GM06990 (cell line): Measurements from ENCODE around the gene UNCX.

ENCODE experiments used
- DNase-seq: peaks from one replicate; pipeline ENCODE4 v3.0.0-alpha.2; 2011; ENCODE audit not compliant: insufficient read length; ENCODE audit errors: extremely low read depth
- H3K27me3 ChIP-seq: replicated peaks from 2 replicates; pipeline ENCODE4 v1.6.0; 2011; ENCODE audit warnings: low read length; ENCODE audit not compliant: control insufficient read depth, insufficient read depth
- H3K36me3 ChIP-seq: 2 replicates; pipeline ENCODE4 v1.5.1; 2011; ENCODE audit warnings: low read length; ENCODE audit not compliant: control insufficient read depth, insufficient read depth
- H3K4me3 ChIP-seq: replicated peaks from 2 replicates; pipeline ENCODE4 v1.5.1; 2011; ENCODE audit warnings: low read depth, mild to moderate bottlenecking, control low read depth, low read length
- TF ChIP-seq, protein P1 (sequence below): IDR thresholded peaks from 2 replicates; pipeline ENCODE4 v1.5.1; 2011; ENCODE audit warnings: low read length, control low read depth, mild to moderate bottlenecking, inconsistent platforms; ENCODE audit not compliant: insufficient read depth, poor library complexity, severe bottlenecking

Gene UNCX

DNA sequence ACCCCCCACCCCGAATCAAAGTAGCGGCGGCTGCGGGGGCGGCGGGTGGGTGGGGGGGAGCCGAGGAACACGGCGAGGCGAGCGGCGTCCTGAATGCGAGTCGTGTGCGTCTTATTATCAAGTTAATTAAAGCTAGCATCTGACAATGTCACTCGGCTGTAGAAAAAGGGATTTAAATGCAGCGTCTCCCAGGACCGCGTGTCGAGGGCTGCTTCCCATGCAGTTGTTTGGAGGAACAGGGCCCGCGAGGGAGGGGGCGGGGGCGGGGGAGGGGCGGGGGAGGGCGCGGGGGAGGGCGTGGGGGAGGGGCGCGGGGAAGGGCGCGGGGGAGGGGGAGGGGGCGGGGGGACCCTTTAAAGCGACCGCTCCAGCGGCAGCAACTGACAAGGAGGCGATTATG, 2.7 kb upstream of the UNCX start:
- no peak for DNase-seq
- no peak overlapping the region for H3K4me3 ChIP-seq
- H3K36me3 ChIP-seq: no peaks in the 10 kb centered on the region
- TF ChIP-seq, protein P1, sequence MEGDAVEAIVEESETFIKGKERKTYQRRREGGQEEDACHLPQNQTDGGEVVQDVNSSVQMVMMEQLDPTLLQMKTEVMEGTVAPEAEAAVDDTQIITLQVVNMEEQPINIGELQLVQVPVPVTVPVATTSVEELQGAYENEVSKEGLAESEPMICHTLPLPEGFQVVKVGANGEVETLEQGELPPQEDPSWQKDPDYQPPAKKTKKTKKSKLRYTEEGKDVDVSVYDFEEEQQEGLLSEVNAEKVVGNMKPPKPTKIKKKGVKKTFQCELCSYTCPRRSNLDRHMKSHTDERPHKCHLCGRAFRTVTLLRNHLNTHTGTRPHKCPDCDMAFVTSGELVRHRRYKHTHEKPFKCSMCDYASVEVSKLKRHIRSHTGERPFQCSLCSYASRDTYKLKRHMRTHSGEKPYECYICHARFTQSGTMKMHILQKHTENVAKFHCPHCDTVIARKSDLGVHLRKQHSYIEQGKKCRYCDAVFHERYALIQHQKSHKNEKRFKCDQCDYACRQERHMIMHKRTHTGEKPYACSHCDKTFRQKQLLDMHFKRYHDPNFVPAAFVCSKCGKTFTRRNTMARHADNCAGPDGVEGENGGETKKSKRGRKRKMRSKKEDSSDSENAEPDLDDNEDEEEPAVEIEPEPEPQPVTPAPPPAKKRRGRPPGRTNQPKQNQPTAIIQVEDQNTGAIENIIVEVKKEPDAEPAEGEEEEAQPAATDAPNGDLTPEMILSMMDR: no peak
- H3K27me3 ChIP-seq: no peaks in the 10 kb centered on the region; the same call in 1 of the 2 replicates

DNA sequence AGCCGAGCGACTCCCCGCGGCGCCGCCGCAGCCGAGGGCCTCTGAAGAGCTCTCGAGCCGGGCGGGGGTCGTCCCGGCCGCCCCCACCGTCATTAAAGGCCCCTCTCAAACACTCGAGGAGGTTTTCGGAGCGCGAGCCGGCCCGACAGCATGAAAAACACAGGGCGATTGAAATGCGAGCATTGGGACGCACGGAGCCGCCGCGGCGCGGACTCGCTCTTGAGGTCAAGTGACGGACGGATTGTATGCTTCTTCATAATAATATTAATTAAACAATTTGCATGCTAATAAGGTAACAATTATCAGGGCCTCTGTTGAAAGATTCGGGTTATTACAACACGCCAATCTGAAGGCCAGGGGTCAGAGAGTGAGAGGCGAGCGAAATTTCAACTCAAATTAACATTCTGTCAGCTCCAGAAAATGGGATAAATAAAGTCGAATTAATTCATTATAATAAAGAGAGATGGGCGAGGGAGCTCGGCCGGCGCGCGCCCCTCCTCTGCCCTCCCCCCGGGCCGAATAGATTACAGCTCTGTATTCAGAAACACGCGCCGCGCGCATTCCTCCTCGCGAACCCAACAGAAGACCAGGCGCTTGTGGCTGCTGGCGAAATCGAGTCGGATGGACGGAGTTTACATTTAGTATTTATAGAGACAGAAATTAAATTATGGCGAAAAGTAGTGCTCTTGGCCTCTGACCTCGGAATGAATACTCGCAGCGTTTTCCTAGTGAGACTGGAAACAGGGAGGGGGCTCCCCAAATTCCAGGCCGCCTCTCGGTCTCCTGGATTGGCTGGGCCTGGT, 2.1 kb upstream of the UNCX start:
- H3K27me3 ChIP-seq: no peaks in the 10 kb centered on the region; the same call in 1 of the 2 replicates
- TF ChIP-seq, protein P1: no peak
- no peaks in the 10 kb centered on the region for H3K36me3 ChIP-seq
- no peak overlapping the region for H3K4me3 ChIP-seq
- DNase-seq: no peak

DNA sequence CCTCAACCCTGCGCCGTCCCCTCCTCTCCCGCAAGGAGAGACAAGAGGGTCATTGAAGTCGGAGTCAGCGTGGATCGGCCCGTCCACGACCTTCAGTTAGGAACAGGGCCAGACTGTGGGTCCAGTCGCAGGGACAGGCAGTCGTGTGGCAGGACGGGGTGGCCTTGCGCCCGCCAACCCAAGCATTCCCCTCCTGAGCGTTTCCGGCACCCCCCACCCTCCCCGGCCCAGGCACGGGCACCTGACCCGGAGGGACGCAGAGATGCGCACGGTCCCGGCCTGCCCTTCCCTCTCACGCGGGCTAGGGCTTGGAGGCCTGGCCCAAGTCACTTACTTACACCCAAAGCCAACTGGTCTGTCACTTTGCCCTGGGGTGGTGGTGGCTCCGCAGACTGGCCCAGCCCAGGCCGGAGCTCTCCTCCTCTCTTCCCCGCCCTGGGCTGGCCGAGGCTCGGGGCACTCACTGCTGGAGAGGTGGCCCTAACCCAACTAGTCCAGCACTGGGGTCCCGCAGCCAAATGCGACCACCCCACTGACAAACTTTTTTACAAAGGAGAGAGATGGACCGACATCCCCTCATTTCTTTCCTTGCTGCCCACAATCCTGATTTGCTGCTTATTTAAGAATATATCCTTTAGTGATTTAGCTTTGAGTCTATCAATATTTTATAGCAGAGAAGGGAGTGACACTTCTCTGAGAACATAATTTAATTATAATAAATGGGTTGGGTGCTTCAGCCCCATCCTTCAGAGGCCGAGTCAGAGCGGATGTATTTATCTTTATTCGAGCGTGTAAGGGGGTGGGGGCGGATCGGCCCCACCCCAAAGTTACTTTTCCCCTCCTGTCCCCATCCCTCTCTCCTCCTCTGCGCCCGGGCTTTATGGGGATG, 1.2 kb upstream of the UNCX start:
- TF ChIP-seq, protein P1: no peak
- Histone ChIP-seq H3K4me3 (no peak overlapping the region), H3K36me3 (no peaks in the 10 kb centered on the region), H3K27me3 (no peaks in the 10 kb centered on the region; the same call in 1 of the 2 replicates)
- DNase-seq: no peak

DNA sequence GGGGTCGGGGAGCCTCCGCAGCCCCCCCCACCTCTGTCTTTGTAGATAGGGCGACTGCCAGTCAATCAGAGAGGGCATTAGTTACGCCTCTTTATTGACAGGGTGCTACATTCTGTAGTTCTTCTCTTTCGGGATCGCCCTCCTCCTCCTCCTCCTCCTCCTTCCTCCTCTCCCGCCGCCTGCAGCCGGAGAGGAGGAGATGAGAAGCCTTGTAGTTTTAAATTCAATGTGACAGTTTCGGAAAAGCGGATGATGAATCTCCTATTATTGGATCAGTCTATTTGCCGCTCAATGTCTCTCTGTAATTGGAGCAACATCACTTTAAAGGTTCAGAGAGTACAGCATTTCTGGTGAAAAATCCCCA, 587 bp upstream of the UNCX start:
- TF ChIP-seq, protein P1: no peak
- H3K27me3 ChIP-seq: no peaks in the 10 kb centered on the region; the same call in 1 of the 2 replicates
- DNase-seq: no peak
- no peaks in the 10 kb centered on the region for H3K36me3 ChIP-seq
- no peak overlapping the region for H3K4me3 ChIP-seq

DNA sequence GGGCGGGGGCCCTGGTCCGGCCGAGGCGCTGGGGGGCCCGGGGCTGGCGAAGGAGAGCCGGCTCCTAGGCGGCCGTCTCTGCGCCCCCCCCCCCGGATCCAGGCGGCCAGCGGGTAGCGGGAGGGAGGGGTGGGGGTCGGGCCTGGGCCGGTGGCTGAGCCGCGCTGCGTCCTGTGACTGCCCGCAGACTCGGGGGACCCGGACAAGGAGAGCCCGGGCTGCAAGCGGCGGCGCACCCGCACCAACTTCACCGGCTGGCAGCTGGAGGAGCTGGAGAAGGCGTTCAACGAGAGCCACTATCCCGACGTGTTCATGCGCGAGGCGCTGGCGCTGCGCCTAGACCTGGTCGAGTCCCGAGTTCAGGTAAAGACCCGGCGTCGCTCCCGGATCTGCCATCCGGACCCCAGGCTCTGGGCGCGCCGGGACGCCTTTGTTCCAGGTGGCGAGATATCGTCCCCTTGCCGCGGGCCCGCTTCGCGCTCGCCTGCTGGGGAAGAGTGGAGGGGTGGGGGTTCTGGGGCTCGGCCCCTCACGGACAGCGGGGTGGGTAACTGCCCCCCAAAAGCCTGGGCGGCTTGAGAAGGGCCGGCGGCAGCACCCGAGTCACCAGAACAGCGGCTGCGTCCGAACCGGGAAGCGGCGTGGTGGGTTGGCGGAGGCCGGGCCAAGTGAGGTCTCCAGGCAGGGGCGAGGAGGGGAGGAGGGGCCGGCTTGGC, 819 bp downstream of the UNCX start:
- H3K4me3 ChIP-seq: no peak overlapping the region
- no peak for DNase-seq
- TF ChIP-seq, protein P1: no peak
- no peaks in the 10 kb centered on the region; the same call in 1 of the 2 replicates for H3K27me3 ChIP-seq
- no peaks in the 10 kb centered on the region for H3K36me3 ChIP-seq
